ENCODE data around the gene AKR1C8.

GRCh38 chr10:5234106-5234860 is 49.3 kb upstream of the AKR1C8 start:
- no peak for TF ChIP-seq EZH2 (IDR thresholded peaks at IDR 0.05; ENCODE audit: insufficient read depth, poor library complexity, severe bottlenecking)
- no peak for TF ChIP-seq EZH2phosphoT487 (IDR thresholded peaks at IDR 0.05; ENCODE audit: insufficient read depth, low read depth)

Data from GM23248 (cell line).